ENCODE results near the gene SKA1. TPM values are rescaled to one million over a fixed set of nuclear protein-coding genes. Genes with fewer than 3 reads are reported as not detected.
"Not testable (repeated sequence)": the region's sequence is repeated elsewhere in the genome, so short reads cannot be mapped to it uniquely, and the experiment has no call there.

The SKA1 gene
- total RNA-seq, 2 experiments from 2014 or later = 31.5 to 32.1 TPM

DNA sequence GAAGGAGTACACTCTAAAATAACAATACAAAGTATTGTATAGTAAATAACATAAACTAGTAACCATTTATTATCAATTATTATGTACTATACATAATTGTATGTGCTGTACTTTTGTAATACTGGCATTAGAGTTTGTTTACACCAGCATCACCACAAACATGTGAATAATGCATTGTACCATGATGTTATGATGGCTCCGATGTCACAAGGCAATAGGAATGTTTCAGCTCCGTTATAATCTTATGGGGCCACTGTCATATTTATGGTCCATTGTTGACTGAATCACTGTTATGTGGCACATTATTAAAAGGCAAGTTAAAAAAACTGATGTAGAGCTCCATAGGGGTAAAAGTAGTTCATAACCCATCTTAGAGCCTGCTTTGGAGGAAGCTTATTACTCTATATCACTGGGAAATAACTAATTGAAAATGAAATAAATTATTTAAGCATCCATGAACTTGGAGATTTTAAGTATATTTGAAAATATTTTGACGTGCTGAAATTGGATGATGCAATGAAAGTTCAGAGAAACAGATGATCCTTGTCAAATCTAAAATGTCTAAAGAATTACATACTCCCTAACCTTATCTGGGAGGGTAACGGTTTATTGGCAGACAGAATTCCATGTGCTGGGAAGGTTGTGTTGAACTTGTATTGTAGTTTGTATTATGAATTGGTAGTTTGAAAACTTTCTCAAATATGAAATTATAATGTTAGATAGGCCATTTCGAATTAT, 2.4 kb downstream of the SKA1 start:
- ChIA-PET POLR2A (no interaction called here), CTCF (no interaction called here)

DNA sequence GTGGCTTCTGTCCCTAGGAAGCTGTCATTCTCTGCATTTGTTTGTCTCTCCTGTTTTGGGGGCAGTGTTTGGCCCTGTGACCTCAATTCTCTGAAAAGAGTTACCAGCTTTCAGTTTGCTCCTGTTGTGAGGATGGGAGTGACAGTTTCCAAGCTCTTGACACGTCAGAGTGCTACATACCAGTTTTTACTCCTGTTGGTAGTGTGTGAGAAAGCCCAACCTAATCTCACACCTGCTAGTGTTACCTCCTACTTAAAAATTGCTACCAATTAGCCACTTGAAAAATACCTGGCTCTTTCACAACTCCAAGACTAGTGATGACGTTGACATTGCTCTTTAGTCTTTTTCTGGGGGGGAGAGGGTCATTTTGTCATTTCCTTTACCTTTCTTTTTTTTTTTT, 14.1 kb downstream of the SKA1 start:
- ChIA-PET POLR2A (no interaction called here), CTCF (interaction anchor here (0.6 to 1.6 kb wide), 2 partner anchors 31 to 153 kb away, joined by 4 read pairs; no protein-coding TSS in a partner anchor)

DNA sequence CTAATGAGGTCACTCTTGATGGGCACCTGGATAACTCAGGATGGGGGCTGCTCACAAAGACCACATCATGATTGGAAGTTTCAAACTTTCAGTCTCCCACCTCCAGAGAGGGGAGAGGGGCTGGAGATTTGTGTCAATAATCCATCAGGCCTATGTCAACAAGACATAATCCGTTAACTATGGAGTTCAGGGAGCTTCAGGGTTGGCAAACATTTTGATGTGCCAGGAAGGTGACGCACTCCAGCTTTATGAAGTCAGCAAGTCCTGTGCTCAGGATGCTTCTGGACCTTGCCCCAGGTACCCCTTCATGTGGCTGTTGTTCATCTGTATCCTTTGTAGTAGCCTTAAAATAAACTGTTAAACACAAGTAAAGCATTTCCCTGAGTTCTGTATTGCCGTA, 19.0 kb downstream of the SKA1 start:
- ChIA-PET CTCF (interaction anchor here (1.6 kb wide), 1 partner anchor 37 kb away, joined by 5 read pairs; no protein-coding TSS in a partner anchor), POLR2A (no interaction called here)

DNA sequence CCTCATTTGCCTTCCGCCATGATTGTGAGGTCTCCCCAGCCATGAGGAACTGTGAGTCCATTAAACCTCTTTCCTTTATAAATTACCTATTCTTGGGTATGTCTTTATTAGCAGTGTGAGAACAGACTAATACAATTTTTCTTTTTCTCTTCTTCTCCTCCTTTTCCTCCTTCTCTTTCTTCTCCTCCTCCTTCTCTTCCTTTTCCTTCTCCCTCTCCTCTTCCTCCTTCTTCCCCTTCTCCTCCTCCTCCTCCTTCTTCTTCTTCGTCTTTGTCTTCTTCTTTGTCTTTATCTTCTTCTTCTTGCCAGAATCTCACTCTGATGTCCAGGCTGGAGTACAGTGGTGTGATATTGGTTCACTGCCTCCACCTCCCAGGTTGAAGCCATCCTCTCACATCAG, 20.2 kb downstream of the SKA1 start:
- POLR2A ChIA-PET = no interaction called here

DNA sequence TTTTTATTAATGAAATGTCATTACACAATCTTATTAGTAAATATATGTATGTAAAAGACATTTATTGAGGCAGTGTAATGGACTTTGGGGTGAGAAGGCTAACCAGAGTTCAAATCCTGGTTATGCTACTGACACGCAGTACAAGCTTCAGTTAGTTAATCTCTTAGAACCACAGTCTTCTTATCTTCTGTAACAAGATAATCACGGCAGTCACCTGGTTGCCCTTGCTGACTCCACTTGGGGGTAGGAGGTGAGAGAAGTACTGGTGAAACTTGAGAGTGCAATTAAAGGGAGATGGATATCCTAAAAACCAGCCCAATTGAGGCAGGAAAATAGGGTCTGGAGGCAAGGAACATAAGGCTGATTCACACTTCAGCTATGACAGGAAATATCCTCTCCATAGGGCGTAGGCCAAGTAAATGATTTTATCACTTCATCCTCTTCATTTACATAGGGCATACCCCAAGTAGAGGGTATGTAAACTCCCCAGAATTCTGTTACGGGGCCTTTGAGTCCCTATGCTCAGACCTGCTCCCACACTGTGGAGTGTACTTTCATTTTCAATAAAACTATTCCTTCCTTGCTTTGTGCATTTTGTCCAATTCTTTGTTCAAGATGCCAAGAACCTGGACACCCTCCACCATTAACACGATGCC, 21.3 kb downstream of the SKA1 start:
- ChIA-PET POLR2A (no interaction called here), CTCF (no interaction called here)

More for the DNA sequence above, 20.2 kb downstream of the SKA1 start:
- CTCF ChIA-PET = no interaction called here

DNA sequence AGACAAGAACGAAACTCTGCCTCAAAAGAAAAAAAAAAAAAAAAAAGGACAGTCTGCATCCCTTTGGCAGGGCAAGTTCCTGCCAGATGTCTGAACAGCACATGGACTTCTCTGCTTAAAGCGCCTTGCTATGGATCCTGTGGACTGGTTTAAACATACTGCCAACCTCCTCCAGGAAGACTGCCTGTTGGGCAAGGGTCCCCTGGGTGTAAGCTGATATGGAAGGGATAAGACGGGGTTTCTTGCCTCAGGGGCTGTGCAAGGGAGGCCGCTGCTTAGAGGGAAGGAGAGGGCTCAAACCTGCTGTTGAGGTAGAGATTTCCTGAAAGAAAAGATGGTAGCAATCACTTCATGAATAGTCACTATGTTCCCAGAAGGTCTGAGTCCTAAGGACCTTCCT, 22.2 kb downstream of the SKA1 start:
- POLR2A ChIA-PET = no interaction called here

DNA sequence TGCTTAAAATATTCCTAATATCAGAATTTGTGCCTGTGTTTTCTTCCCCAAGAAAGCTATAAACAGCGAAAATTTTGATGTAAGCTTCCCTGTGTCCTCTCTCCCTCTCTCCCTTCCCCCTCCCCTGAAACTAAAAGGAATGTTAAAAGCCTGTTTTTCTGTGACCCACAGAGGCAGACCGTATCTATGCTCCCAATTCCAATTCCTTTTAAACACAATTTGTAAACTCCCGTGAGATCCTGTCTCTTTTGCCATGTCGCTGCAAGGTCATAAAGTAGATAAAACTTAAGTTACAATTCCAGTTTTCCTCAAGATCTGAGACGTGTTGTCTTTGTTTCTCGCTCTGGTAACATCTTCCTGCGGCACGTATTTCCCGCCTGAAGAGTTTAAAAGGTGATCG, 23.3 kb downstream of the SKA1 start:
- ChIA-PET CTCF (no interaction called here), POLR2A (no interaction called here)

More for the DNA sequence above, 22.2 kb downstream of the SKA1 start:
- CTCF ChIA-PET = no interaction called here

DNA sequence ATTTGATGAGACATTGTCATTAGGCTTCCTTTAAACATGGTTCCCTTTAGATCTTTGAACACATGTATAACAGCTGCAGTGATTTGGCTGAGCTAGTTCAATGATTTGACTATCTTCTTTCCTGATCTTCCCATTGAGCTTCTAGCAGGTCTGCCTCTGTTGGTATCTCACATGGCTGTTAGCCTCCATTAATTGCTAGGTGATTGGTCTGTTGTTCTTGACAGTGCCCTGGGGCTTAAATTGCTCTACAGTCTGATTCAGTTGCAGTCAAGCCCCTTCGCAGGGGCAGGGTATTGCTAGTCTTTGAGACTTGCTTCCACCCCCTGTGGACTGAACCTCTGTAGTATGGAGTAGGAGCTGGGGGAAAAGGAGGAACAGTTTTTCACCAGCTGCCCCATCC, 24.1 kb downstream of the SKA1 start:
- ChIA-PET CTCF (no interaction called here), POLR2A (no interaction called here)

DNA sequence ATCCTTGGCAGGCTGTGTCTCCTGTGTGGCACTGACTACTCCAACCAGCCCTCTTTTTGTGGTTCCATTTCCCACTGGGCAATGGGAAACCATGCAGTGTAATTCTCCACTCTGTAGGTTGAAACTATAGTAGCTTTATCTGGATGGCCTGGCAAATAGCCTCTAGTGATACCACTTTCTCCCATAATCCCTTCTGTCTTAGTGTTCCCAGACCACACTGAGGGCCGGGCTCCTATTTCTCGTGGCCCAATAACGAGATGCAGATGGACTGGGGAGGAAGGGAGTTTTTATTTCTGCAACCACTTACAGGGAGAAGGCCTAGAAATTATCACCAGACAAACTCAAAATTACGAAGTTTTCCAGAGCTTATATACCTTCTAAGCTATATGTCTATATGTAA, 24.7 kb downstream of the SKA1 start:
- ChIA-PET CTCF (no interaction called here), POLR2A (no interaction called here)

DNA sequence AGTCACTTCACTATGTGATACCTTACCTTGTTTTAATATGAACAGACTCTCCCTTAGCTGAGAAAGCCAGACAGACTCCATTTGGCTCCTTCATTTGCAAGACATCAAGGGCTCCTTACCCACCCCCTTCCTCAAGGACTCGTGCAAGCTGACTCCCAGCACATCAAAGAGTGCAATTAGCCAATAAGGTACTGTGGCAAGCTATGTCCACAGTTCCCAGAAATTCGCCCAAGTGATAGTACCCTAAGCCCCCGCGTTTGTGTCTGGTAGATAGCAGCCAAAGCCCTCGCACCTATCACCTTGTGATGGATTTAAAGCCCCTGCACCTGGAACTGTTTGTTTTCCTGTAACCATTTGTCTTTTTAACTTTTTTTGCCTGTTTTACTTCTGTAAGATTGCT, 25.6 kb downstream of the SKA1 start:
- CTCF ChIA-PET, POLR2A ChIA-PET: not testable (repeated sequence)

DNA sequence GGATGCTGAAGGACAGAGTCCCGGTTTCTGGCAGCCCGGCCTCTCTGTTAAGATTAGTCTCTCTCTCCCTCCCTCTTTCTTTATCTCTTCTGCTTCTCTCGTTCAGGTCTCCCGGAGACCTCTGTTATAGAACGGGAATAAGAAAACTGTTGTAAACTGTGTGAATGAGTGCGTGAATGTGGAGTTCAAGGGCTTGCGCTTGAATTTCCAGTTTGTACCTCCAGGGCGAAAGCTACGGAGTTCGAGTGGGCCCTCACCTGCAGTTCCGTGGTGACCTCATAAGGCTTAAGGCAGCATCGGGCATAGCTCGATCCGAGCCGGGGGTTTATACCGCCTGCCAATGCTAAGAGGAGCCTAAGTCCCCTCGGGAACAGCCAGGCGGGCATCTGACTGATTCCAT, 26.4 kb downstream of the SKA1 start:
- POLR2A ChIA-PET = no interaction called here
- CTCF ChIA-PET = no interaction called here

DNA sequence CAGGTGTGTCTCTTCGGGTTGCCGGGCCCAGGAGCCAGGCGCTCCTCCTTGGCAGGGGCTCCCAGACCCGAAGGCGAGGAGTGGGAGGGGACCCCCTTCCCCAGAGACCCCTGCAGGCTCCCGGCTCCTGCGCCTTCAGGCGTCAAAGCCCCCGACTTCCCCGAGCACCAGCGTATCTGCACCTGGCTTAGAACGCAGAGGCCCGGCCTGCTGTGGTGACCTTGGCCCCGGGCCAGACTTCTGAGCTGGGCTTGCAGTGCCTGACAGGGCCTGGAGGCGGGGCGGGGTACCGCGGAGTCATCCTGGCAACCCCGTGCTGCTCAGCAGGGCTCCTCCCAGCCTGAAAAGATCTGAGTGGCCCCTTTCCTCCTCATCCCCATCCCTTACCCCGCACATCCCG, 27.0 kb downstream of the SKA1 start:
- ChIA-PET CTCF (no interaction called here), POLR2A (no interaction called here)

DNA sequence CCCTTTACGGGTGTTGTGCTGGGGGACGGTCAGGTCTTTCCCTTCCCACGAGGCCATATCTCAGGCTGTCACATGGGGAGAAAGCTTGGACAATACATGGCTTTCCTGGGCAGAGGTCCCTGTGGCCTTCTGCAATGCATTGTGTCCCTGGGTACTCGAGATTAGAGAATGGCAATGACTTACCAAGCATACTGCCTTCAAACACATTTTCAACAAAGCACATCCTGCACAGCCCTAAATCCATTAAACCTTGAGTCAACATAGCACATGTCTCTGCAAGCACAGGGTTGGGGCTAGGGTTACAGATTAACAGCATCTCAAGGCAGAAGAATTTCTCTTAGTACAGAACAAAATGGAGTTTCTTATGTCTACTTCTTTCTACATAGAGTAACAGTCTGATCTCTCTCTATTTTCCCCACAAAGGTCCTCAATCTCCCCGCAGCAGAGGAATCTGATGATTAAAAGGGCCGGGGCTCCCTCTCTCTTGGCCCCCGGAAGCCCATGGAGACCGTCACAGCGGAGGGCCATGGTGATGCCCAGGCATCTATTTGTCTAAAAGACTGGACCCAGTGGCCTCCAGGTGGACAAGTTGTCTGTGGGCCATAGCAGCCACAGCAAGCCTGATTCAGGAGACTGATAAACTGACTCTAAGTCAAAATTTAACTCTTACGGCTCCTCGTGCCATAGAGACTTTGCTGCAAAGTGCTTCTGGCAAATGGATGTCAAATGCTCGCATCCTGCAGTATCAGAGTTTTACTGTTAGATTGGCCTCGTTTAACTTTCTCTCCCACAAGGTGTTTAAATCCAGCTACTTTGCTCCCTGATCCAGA, 30.1 kb downstream of the SKA1 start:
- POLR2A ChIA-PET, CTCF ChIA-PET: not testable (repeated sequence)

DNA sequence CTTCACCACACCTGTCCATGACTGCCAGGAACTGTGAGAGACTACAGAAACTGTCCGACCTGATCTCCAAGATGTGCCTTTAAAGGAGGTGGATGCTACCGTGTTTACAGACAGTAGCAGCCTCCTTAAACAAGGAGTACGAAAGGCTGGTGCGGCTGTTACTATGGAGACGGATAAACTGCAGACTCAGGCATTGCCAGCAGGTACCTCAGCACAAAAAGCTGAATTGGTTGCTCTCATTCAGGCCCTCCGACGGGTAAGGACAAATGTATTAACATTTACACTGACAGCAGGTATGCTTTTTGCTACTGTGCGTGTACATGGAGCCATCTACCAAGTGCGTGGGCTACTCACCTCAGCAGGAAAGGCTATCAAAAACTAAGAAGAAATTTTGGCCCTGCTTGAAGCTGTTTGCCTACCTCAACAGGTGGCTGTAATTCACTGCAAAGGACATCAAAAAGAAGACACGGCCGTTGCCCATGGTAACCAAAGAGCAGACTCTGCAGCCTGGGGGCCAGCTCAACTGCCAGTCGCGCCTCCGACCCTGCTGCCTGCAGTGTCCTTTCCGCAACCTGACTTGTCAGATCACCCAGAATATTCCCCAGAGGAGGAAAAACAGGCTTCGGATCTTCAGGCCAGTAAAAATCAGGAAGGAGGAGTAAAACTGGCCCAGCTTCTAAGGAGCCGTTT, 30.9 kb downstream of the SKA1 start:
- CTCF ChIA-PET = interaction anchor here (0.5 kb wide), 1 partner anchor 422 kb away, joined by 3 read pairs; no protein-coding TSS in a partner anchor
- POLR2A ChIA-PET = no interaction called here

DNA sequence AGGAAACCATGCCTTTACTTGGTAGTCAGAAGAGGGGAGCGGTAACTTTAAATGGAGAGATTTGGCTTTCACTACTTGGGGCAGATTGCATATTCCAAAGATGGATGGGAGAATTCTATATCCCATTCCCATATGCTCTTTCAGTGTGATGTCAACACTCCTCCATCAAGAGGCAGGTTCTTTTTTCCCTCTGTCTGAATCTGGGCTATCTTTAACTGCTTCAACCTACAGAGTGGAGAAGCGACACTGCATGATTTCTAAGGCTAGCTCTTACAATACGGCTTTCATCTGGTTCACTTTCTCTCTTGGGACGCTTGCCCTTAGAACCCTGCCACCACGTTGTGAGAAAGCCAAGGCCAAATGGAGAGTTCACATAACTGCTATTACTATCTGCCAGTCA, 34.4 kb downstream of the SKA1 start:
- ChIA-PET CTCF (no interaction called here), POLR2A (no interaction called here)

DNA sequence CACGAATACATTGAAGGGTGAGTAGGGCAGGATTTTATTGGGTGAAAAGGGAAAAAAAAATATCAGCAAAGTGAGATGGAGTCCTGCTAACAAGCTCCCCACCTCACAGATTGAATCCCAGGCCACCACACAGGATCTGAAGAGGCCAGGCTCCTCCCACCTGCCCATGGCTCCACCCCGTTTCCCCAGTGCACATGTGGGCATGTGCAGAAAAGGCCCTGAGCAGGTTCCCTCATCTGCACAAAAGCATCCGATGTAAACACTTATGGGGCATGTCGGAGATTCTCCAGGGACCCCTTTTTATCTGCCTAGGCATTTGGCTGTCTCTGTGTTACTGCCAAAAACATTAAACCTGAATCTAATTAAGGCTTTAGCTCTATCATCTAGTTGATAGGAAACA, 35.2 kb downstream of the SKA1 start:
- POLR2A ChIA-PET = no interaction called here
- CTCF ChIA-PET = no interaction called here

DNA sequence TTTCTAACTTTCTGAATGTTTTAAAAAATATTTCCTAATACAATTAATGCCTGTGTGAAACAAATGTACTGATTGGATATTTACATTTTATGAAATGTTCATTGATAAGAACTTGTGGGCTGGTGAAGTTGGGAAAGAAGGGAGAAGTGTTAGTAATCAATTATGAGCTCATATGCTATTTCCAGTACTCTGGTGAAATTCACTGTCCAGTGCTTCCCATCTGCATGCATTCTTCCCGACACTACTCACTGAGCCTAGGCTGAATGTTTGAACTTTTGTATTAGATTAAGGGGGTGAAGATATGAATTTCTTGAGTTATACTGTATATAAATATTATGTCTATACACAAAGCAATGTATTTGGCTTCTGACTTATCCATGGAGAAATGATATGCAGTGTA, 36.0 kb downstream of the SKA1 start:
- ChIA-PET POLR2A (no interaction called here), CTCF (no interaction called here)

DNA sequence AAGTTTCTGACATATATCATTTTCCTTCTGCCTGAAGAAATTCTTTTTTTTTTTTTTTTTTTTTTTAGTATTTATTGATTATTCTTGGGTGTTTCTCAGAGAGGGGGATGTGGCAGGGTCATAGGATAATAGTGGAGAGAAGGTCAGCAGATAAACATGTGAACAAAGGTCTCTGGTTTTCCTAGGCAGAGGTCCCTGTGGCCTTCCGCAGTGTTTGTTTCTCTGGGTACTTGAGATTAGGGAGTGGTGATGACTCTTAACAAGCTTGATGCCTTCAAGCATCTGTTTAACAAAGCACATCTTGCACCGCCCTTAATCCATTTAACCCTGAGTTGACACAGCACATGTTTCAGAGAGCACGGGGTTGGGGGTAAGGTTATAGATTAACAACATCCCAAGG, 42.0 kb downstream of the SKA1 start:
- POLR2A ChIA-PET, CTCF ChIA-PET: not testable (repeated sequence)

DNA sequence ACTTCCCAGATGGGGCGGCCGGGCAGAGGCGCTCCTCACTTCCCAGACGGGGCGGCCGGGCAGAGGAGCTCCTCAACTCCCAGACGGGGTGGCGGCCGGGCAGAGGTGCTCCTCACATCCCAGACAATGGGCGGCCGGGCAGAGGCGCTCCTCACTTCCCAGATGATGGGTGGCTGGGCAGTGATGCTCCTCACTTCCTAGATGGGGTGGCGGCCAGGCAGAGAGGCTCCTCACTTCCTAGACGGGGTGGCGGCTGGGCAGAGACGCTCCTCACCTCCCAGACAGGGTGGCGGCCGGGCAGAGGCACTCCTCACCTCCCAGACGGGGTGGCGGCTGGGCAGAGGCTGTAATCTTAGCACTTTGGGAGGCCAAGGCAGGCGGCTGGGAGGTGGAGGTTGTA, 42.9 kb downstream of the SKA1 start:
- CTCF ChIA-PET, POLR2A ChIA-PET: not testable (repeated sequence)

DNA sequence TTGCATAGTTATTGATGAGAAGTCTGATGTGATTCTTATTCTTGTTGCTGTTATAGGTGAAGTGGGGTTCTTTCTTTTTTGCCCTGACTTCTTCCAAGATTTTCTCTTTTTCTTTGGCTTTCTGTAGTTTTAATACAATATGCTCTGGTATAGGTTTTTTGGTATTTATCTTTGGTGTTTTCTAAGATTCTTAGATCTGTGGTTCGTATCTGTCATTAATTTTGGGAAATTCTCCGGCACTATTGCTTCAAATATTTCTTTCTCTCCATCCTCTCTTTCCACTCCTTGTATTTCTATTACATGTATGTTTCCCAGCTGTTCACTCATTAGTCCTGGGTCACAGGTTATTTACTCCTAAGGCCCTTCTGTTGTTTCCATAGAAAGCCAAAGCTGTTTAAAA, 43.8 kb downstream of the SKA1 start:
- ChIA-PET CTCF (interaction anchor here (0.7 kb wide), 1 partner anchor 11 kb away, joined by 3 read pairs; no protein-coding TSS in a partner anchor), POLR2A (no interaction called here)

Measured in activated CD8-positive, alpha-beta memory T cell treated with anti-CD3 and anti-CD28 coated beads for 36 hours (primary cell).